SK-N-MC (cell line): ENCODE measurements around the gene PLXNA4.

ENCODE experiments used
- EZH2 ChIP-seq: fragments of 200-600 bp; sonication (generic); IDR thresholded peaks from one replicate; pipeline ENCODE4 v1.6.1; 2017; ENCODE audit warnings: antibody characterized with exemption
- POLR2AphosphoS5 ChIP-seq: IDR thresholded peaks from 2 replicates; pipeline ENCODE4 v1.6.1; 2012; ENCODE audit warnings: mild to moderate bottlenecking, low read depth, low read length, borderline replicate concordance

GRCh38 chr7:132578050-132578370 is 1.7 kb upstream of the PLXNA4 start:
- TF ChIP-seq POLR2AphosphoS5 (no peak), EZH2 (no peak)
